K562 (cell line): ENCODE measurements around the gene DIP2B. TPM values are rescaled to one million over a fixed set of nuclear protein-coding genes. Genes with fewer than 3 reads are reported as not detected.

ENCODE experiments used
- COPS2 ChIP-seq: fragments of 450-650 bp; conservative IDR thresholded peaks from 2 replicates; pipeline ENCODE4 v1.6.1; 2016; ENCODE audit warnings: mild to moderate bottlenecking, moderate library complexity
- REST ChIP-seq, 2 experiments: fragments of 450-650 bp; formaldehyde crosslinking in 1 of 2; IDR thresholded peaks; 2 replicates each; pipeline versions ENCODE4 v1.4.0 to v1.6.1; 2014 to 2020; ENCODE audit warnings: mild to moderate bottlenecking in 2 of 2, borderline replicate concordance in 1 of 2, low read depth in 1 of 2
- ZBTB26 ChIP-seq: fragments of 450-650 bp; formaldehyde crosslinking; IDR thresholded peaks from 2 replicates; pipeline ENCODE4 v1.4.0; 2022; ENCODE audit warnings: missing genetic modification characterization
- ZNF318 ChIP-seq, 2 experiments: fragments of 450-650 bp; IDR thresholded peaks; 2 replicates each; pipeline ENCODE4 v1.6.1; 2016; ENCODE audit warnings: mild to moderate bottlenecking in 2 of 2, borderline replicate concordance in 1 of 2, low read depth in 1 of 2, moderate library complexity in 1 of 2
- ZNF766 ChIP-seq: fragments of 200-800 bp; sonication (Bioruptor generic); conservative IDR thresholded peaks from 2 replicates; pipeline ENCODE4 v1.6.1; 2016; ENCODE audit warnings: missing genetic modification characterization, missing compliant biosample characterization
- polyA plus RNA-seq, 8 experiments: library from polyadenylated mRNA; depleted of rRNA in 4 of 8; stranded (reverse) in 5 of 8; unstranded in 3 of 8; fragments of >200 nt; fragmentation: Nextera tagmentation in 2 of 8; fragmentation: Illumina TruSeq in 1 of 8; extraction: Ambion mirVana in 2 of 8; extraction: Trizol in 1 of 8; gene quantifications; 2 replicates each; pipeline versions ENCODE4 v1.2.1 to v1.2.3, GENCODE V29; 2011 to 2014; ENCODE audit warnings: inconsistent platforms in 1 of 8, missing spikeins in 1 of 8
- total RNA-seq, 7 experiments: library from RNA; depleted of rRNA in 6 of 7; stranded (reverse); fragments of >200 nt in 6 of 7; fragmentation: Illumina TruSeq in 2 of 7; extraction: Trizol in 2 of 7; gene quantifications; 2 replicates each; pipeline versions ENCODE4 v1.2.1 to v1.2.3, GENCODE V29; 2011 to 2021; ENCODE audit warnings: low replicate concordance in 1 of 7

The DIP2B gene
- total and polyA plus RNA-seq, 9 of the 15 experiments (the other 6 are each of a cell fraction or from before 2014, with no cell fraction given): 4.6 to 26.1 (median 18.8) TPM

- 0 out of 4 replicates have a peak, but pooled peaks of 1 of the 2 experiments have one; percentile 33 for TF ChIP-seq ZNF318 (IDR thresholded peaks at IDR 0.05; ENCODE audit: borderline replicate concordance in 1 of 2, low read depth in 1 of 2)
- TF ChIP-seq ZBTB26 (CRISPR knock-in tag): no peak
- peak; percentile 57; the same call in 1 of the 2 replicates for TF ChIP-seq REST (IDR thresholded peaks at IDR 0.05; ENCODE audit: borderline replicate concordance)
- TF ChIP-seq REST (CRISPR knock-in tag; IDR thresholded peaks at IDR 0.05; ENCODE audit: low read depth): no peak
- no peak for TF ChIP-seq ZNF766 (CRISPR knock-in tag)
- TF ChIP-seq COPS2: no peak
Observed at GRCh38 chr12:50765095-50765911, 260.5 kb downstream of the DIP2B start (continued).
